Nephron progenitor cell (in vitro differentiated cells): ENCODE data around the gene PAFAH2.

ENCODE experiments used
- DNase-seq: peaks from one replicate; pipeline ENCODE4 v3.0.0; 2021
- H3K27ac Mint-ChIP-seq: 2 replicates; pipeline ENCODE4 v1.8.0; 2021; ENCODE audit warnings: mild to moderate bottlenecking, moderate library complexity, mixed read lengths
- H3K27me3 Mint-ChIP-seq: 2 replicates; pipeline ENCODE4 v1.8.0; 2021; ENCODE audit warnings: mild to moderate bottlenecking, low read depth, mixed read lengths; ENCODE audit not compliant: poor library complexity
- H3K36me3 Mint-ChIP-seq: 2 replicates; pipeline ENCODE4 v1.8.0; 2021; ENCODE audit warnings: low read depth, mixed read lengths
- H3K4me1 Mint-ChIP-seq: 2 replicates; pipeline ENCODE4 v1.8.0; 2021; ENCODE audit warnings: mixed read lengths
- H3K4me3 Mint-ChIP-seq: 2 replicates; pipeline ENCODE4 v1.8.0; 2021; ENCODE audit warnings: mild to moderate bottlenecking, moderate library complexity, mixed read lengths
- H3K9me3 Mint-ChIP-seq: 2 replicates; pipeline ENCODE4 v1.8.0; 2021; ENCODE audit warnings: mild to moderate bottlenecking, moderate library complexity, mixed read lengths
- CTCF ChIP-seq: fragments of 200-600 bp; sonication (generic); IDR thresholded peaks from 2 replicates; pipeline ENCODE4 v1.5.0; 2021; ENCODE audit warnings: antibody characterized with exemption

The PAFAH2 gene

DNA sequence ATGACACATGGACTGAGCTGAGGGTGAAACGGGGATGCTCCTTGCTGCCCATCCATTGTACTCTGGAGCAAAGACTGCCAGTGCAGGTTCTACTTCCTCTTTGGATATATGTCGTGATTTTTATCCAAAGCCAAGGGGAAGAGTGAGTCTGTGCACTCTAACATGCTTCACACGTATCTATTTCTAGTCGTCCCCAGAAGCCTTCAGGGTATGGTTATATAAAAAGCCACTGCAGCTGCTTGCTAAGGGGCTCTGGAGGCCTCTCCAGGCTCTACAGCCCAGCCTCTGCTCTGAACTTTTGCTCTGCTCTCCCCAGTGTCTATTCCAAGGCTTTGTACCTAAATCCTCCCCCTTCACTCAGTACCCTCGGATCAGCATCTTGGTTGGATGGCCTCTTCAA is 20.1 kb downstream of the PAFAH2 start:
- no peak for DNase-seq
- Mint-ChIP-seq H3K27me3 (no peaks in the 10 kb centered on the region), H3K4me1 (no peaks in the 10 kb centered on the region), H3K36me3 (peaks cover 71% of the 10 kb centered on the region), H3K9me3 (no peaks in the 10 kb centered on the region), H3K27ac (no peak overlapping the region), H3K4me3 (no peak overlapping the region)
- TF ChIP-seq CTCF: no peak

DNA sequence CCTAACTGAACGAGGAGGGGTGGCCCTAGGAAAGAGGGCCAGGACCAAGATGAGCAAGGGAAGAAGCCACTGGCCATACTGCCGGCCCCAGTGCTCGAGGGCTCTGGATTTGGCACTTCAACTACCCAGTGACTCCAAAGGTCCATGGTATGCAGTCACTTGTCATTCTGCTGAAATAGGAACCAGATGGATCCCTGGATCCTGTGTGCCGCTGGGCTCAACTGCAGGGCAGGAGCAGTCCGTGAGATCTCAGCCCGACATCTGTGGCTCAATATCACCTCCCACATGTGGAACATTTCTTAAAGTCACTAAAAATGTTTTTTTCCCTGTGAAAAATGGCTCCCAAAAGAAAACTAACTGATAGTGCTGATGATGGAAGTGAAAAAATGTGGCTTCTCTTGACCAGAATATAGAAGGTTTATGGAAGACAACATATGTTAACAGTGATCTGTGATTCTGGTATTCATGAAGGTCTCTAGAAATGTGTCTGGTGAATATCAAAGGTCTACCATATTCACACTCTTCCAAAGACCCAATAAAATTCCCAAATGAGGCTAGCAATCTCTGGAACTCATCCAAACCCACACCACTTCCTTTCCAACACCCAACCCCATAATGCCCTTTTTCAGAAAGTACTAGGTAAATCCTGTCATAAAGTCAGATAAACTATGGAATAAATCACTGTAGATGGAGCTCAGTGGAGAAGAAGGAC is 24.1 kb downstream of the PAFAH2 start:
- no peaks in the 10 kb centered on the region for H3K4me1 Mint-ChIP-seq
- TF ChIP-seq CTCF: no peak
- H3K36me3 Mint-ChIP-seq: peaks cover 79% of the 10 kb centered on the region
- no peak overlapping the region for H3K27ac Mint-ChIP-seq
- H3K9me3 Mint-ChIP-seq: no peaks in the 10 kb centered on the region
- H3K27me3 Mint-ChIP-seq: no peaks in the 10 kb centered on the region
- DNase-seq: no peak
- no peak overlapping the region for H3K4me3 Mint-ChIP-seq

GRCh38 chr1:25971811-25972180 is 26.1 kb downstream of the PAFAH2 start:
- Mint-ChIP-seq H3K27ac (no peak overlapping the region), H3K4me3 (no peak overlapping the region), H3K36me3 (peaks cover 81% of the 10 kb centered on the region), H3K9me3 (no peaks in the 10 kb centered on the region), H3K4me1 (no peaks in the 10 kb centered on the region), H3K27me3 (no peaks in the 10 kb centered on the region)
- no peak for TF ChIP-seq CTCF
- DNase-seq: no peak

DNA sequence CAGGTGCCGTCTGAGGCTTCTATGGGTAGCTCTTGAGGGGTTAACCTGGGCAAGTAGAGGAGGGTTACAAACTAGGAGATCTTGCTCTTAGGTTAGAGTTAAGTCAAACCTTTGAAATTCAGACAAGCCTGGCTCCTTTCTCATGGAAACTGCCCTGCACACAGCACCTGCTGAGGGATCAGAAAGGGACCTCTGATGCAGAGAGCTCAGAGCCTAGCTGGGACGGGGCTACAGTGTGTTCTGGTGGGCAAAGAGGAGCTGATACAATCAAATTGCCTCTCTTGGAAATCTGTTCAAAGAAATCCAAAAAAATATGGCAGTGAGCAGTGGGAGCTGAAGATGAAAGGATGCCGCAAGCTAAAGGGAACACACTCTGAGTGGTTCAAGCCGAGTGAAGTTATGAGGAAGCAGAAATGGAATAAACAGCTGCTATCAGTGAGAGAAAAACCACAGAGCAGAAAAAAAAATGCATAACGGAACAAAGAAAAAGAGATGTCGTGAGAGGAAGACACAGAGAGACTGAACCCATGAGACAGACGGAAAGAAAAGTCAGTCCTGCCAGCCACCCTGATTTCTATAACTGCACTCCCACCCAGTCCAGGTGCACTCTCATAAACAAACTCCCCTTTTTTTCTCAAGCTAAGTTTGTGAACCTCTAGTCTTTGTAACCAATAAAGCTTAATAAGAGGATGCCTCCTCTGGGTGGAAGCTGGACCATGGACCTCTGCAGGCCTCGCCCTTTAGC is 26.6 kb downstream of the PAFAH2 start:
- TF ChIP-seq CTCF: no peak
- H3K27ac Mint-ChIP-seq: peak overlapping the region; percentile 42
- H3K4me3 Mint-ChIP-seq: no peak overlapping the region
- no peaks in the 10 kb centered on the region for H3K9me3 Mint-ChIP-seq
- DNase-seq: no peak
- peaks cover 82% of the 10 kb centered on the region for H3K36me3 Mint-ChIP-seq
- H3K4me1 Mint-ChIP-seq: no peaks in the 10 kb centered on the region
- peaks cover under 1% of the 10 kb centered on the region for H3K27me3 Mint-ChIP-seq

DNA sequence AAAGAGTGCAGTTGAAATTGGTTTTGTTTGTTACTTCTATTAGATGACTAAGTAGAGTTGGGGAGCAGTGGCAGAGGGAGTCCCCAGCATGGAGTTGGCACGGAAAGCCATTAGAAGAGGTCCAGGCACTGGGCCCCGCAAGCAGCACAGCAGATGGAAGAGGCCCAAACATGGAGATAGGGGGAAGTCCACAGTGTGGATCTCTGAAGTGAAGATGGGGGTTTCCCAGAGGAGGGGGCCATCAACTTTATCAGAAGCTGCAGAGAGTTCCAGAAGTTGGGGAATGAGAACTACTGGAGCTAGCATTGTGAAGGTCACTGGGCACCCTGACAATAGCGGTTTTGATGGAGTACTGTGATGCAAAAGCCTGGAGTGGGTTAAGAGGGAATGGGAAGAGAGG is 30.6 kb downstream of the PAFAH2 start:
- Mint-ChIP-seq H3K36me3 (peaks cover 87% of the 10 kb centered on the region), H3K27ac (no peak overlapping the region), H3K4me1 (no peaks in the 10 kb centered on the region), H3K4me3 (no peak overlapping the region), H3K9me3 (no peaks in the 10 kb centered on the region), H3K27me3 (peaks cover 3% of the 10 kb centered on the region)
- TF ChIP-seq CTCF: no peak
- no peak for DNase-seq

- peaks cover 73% of the 10 kb centered on the region for H3K36me3 Mint-ChIP-seq
- no peak overlapping the region for H3K27ac Mint-ChIP-seq
- TF ChIP-seq CTCF: no peak
- no peak overlapping the region for H3K4me3 Mint-ChIP-seq
- peaks cover 3% of the 10 kb centered on the region for H3K4me1 Mint-ChIP-seq
- peaks cover 13% of the 10 kb centered on the region for H3K9me3 Mint-ChIP-seq
- no peak for DNase-seq
- no peaks in the 10 kb centered on the region for H3K27me3 Mint-ChIP-seq
Measured at GRCh38 chr1:25959611-25960010, 38.3 kb downstream of the PAFAH2 start.
